HL-60 (cell line): ENCODE results near the gene ACOT13.
"Not testable (repeated sequence)": the region's sequence is repeated elsewhere in the genome, so short reads cannot be mapped to it uniquely, and the experiment has no call there.

ENCODE experiments used
- GABPA ChIP-seq: IDR thresholded peaks from 2 replicates; pipeline ENCODE4 v1.6.1; 2012; ENCODE audit warnings: low read depth
- POLR2AphosphoS5 ChIP-seq: IDR thresholded peaks from 2 replicates; pipeline ENCODE4 v1.6.1; 2012; ENCODE audit warnings: low read depth
- TF ChIP-seq, protein P1 (sequence below): IDR thresholded peaks from one replicate; pipeline ENCODE4 v1.5.1; 2011; ENCODE audit warnings: low read length, control low read depth, inconsistent platforms; ENCODE audit not compliant: insufficient read depth

DNA sequence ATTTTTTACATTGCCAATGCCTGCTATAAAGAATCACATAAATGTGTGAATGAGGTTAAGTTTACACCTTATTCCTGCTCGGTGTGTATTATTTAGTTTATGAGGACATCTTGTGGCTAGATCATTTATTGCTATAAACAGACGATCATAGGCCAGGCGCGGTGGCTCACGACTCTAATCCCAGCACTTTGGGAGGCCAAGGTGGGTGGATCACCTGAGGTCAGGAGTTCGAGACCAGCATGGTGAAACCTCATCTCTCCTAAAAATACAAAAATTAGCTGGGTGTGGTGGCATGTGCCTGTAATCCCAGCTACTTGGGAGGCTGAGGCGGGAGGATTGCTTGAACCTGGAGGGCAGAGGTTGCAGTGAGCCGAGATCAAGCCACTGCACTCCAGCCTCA lies 28.8 kb downstream of the ACOT13 start:
- TF ChIP-seq, protein P1, sequence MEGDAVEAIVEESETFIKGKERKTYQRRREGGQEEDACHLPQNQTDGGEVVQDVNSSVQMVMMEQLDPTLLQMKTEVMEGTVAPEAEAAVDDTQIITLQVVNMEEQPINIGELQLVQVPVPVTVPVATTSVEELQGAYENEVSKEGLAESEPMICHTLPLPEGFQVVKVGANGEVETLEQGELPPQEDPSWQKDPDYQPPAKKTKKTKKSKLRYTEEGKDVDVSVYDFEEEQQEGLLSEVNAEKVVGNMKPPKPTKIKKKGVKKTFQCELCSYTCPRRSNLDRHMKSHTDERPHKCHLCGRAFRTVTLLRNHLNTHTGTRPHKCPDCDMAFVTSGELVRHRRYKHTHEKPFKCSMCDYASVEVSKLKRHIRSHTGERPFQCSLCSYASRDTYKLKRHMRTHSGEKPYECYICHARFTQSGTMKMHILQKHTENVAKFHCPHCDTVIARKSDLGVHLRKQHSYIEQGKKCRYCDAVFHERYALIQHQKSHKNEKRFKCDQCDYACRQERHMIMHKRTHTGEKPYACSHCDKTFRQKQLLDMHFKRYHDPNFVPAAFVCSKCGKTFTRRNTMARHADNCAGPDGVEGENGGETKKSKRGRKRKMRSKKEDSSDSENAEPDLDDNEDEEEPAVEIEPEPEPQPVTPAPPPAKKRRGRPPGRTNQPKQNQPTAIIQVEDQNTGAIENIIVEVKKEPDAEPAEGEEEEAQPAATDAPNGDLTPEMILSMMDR: peak; percentile 5
- TF ChIP-seq POLR2AphosphoS5, GABPA: not testable (repeated sequence)
